Esophagus muscularis mucosa (tissue), 3 donors: Measurements from ENCODE around the gene SLC8A1.

Experiments used
- CTCF ChIP-seq, 3 experiments: fragments of 200-600 bp in 2 of 3; fragments of 450-650 bp in 1 of 3; sonication (generic) in 2 of 3; IDR thresholded peaks; one replicate each; pipeline ENCODE4 v1.5.1; 2017 to 2019; ENCODE audit warnings: antibody characterized with exemption in 3 of 3, mild to moderate bottlenecking in 2 of 3, moderate library complexity in 1 of 3
- POLR2AphosphoS5 ChIP-seq, 2 donors: sonication (generic); formaldehyde crosslinking; IDR thresholded peaks; one replicate each; pipeline ENCODE4 v1.6.1; 2017; ENCODE audit warnings: antibody characterized with exemption in 2 of 2

DNA sequence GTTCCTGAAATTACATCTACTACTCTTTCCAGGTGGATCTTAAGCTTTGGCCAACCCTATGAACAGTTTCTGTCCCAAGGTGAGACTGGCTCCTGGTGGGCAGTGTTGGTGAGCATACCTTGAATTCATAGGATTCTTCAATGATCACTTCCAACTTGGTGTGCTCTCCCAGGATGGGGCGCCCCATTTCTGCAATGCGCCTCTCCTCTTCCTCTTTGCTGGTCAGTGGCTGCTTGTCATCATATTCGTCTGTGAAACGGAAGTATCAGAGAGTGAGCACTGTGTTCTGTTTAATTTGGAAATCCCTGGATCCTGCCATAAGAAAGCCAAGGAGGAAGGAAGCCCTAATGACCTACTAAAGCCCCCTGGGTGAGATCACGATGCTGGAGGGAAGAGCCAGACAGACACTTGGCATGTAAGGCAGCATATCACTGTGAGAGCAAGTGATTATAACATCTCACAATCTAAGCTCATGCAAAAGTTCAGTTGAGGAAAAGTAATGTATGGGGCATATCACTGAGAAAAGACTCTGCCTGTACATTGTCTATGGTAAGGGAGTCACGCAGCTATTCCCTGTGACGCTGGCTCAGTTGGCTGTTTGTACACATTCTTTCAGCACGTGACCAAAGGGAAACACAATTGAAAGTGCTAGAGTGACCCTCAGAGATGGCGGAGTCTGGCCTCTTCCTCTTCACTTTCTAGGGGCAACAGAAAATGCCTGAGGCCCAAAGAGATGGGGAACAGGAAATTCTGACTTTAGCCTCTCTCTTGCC, 287.0 kb downstream of the SLC8A1 start:
- no peak for TF ChIP-seq POLR2AphosphoS5 (IDR thresholded peaks at IDR 0.05)
- no peak for TF ChIP-seq CTCF (IDR thresholded peaks at IDR 0.05)
